Activated CD8-positive, alpha-beta T cell treated with anti-CD3 and anti-CD28 coated beads for 36 hours (primary cell): ENCODE results near the gene ATG101. TPM values are rescaled to one million over a fixed set of nuclear protein-coding genes. Genes with fewer than 3 reads are reported as not detected.
A peak's percentile ranks its signal among the peaks of the same experiment; 100 is the strongest.

Experiments
- ATAC-seq: fragments of 200-7000 bp; cut with Tn5 transposase; one replicate; pipeline ENCODE4 v1.10.0; 2021; ENCODE audit warnings: mild to moderate bottlenecking, moderate library complexity
- CTCF ChIA-PET: fragments of 350-600 bp; sonication (Branson Sonifier 250); formaldehyde crosslinking; loops from one replicate; lab custom pipeline; 2021; ENCODE audit warnings: antibody characterized with exemption; lab: Charles Lee
- POLR2A ChIA-PET: fragments of 350-600 bp; sonication (Branson Sonifier 250); formaldehyde crosslinking; loops from one replicate; lab custom pipeline; 2021; ENCODE audit warnings: antibody characterized with exemption; lab: Charles Lee
- DNase-seq: peaks from one replicate; pipeline ENCODE4 v3.0.0-alpha.2; 2020
- H3K27ac Mint-ChIP-seq: one replicate; pipeline ENCODE4 v1.8.0; 2021; ENCODE audit warnings: mild to moderate bottlenecking, mixed read lengths
- H3K27me3 Mint-ChIP-seq: one replicate; pipeline ENCODE4 v1.8.0; 2021; ENCODE audit warnings: mixed read lengths
- H3K36me3 Mint-ChIP-seq: one replicate; pipeline ENCODE4 v1.8.0; 2021; ENCODE audit warnings: low read depth, mixed read lengths
- H3K4me1 Mint-ChIP-seq: one replicate; pipeline ENCODE4 v1.8.0; 2021; ENCODE audit warnings: low read depth, mixed read lengths
- H3K4me3 Mint-ChIP-seq: one replicate; pipeline ENCODE4 v1.8.0; 2021; ENCODE audit warnings: mild to moderate bottlenecking, moderate library complexity, mixed read lengths
- H3K9me3 Mint-ChIP-seq: one replicate; pipeline ENCODE4 v1.8.0; 2021; ENCODE audit warnings: mixed read lengths
- intact Hi-C: fragments of 100-400 bp; cut with micrococcal nuclease; formaldehyde crosslinking; loops from one replicate; pipeline ENCODE4 v1.10.0; 2022
- total RNA-seq, 2 experiments: library from RNA; stranded (reverse); gene quantifications; one replicate each; pipeline ENCODE4 v1.2.3, GENCODE V29; 2021
- TF ChIP-seq, protein P1 (sequence below): fragments of 200-600 bp; IDR thresholded peaks from one replicate; pipeline ENCODE4 v1.8.0; 2022; ENCODE audit warnings: antibody characterized with exemption, mild to moderate bottlenecking

ATG101 gene
- total RNA-seq, 2 experiments from 2014 or later: 25.6 to 28.4 TPM

DNA sequence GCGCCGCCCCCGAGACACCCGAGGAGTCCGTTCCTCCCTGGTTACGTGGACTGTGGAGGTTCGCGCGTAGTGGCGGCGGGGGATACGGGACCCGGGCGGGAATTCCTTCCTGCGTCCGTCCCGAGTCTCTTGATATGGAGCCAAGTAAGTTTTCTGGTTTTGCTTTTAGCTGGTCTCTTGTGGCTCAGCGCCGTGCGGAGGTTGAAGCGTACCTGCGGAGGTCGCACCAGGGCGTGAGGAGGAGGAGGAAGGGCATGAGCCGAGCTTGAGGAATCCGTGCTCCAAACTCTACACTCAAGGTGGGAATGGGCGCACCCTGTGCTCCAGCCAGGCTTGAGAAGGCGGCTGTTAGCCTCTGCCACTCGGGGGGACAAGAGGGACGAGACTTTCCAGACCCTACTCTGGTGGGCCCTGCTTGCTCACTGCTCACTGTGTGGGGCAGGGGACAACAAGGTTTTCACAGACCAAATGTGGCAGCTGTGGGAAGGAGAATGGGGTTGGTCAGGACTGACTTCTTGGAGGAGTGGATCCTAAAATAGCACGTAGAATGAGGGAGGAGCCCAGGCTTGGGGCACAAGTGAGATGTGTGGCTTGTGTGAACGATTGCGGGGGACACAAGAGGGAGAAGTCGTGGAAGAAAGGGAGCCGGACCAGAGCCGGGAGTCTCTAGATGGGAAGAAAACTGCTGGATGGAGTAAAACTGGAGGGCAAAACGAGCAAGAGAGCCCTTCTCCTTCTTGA lies 577 bp downstream of the ATG101 start:
- ATAC-seq: no peak
- Mint-ChIP-seq H3K4me3 (peak overlapping the region; percentile 92), H3K36me3 (peaks cover 20% of the 10 kb centered on the region), H3K27ac (peak overlapping the region; percentile 99), H3K4me1 (peaks cover 49% of the 10 kb centered on the region), H3K9me3 (no peaks in the 10 kb centered on the region), H3K27me3 (peaks cover 1% of the 10 kb centered on the region)
- DNase-seq: peak; percentile 48
- TF ChIP-seq, protein P1, sequence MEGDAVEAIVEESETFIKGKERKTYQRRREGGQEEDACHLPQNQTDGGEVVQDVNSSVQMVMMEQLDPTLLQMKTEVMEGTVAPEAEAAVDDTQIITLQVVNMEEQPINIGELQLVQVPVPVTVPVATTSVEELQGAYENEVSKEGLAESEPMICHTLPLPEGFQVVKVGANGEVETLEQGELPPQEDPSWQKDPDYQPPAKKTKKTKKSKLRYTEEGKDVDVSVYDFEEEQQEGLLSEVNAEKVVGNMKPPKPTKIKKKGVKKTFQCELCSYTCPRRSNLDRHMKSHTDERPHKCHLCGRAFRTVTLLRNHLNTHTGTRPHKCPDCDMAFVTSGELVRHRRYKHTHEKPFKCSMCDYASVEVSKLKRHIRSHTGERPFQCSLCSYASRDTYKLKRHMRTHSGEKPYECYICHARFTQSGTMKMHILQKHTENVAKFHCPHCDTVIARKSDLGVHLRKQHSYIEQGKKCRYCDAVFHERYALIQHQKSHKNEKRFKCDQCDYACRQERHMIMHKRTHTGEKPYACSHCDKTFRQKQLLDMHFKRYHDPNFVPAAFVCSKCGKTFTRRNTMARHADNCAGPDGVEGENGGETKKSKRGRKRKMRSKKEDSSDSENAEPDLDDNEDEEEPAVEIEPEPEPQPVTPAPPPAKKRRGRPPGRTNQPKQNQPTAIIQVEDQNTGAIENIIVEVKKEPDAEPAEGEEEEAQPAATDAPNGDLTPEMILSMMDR: no peak
- ChIA-PET POLR2A (interaction anchor here (0.8 to 1.5 kb wide), 8 partner anchors 11 to 64 kb away, joined by 3 to 9 read pairs (median 4); partner anchors contain the start of genes NR4A1 and TAMALIN), CTCF (interaction anchor here (0.9 to 27.5 kb wide), 19 partner anchors 9 to 249 kb away, joined by 3 to 602 read pairs (median 4); partner anchors contain the start of genes ACVRL1 and NR4A1)
- intact Hi-C loops: no loop called here

DNA sequence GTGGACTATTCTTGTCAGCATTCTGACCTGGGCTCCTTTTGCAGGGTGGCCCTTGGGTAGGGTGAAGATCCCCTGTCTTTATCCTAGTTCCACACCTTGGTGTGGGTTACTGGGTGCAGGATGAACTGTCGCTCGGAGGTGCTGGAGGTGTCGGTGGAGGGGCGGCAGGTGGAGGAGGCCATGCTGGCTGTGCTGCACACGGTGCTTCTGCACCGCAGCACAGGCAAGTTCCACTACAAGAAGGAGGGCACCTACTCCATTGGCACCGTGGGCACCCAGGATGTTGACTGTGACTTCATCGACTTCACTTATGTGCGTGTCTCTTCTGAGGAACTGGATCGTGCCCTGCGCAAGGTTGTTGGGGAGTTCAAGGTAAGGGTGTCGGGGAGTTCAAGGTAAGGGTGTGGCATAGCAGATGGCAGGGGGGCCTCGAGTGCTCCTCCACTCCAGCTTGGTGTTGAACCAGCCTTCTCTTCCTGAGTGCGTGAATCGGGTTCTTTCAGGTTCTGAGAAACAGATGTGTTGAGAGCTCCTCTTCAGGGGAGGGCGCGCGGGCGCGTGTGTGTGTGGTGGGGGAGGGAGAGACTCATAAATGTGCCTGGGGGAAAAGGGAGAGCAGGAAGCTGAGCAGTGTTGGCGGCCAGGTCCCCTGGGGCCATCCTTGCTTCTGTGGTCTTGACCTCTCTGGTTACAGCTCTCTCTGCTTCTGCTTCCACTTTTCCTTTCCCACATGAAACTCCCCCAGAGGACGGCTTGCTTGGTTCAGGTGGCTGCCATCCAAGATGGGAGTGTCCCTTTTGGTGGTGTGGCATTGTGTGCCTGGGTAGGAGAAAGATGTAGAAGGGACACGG lies 4.0 kb downstream of the ATG101 start:
- TF ChIP-seq, protein P1: no peak
- ChIA-PET POLR2A (no interaction called here), CTCF (interaction anchor here (1.0 to 27.5 kb wide), 3 partner anchors 8 to 48 kb away, joined by 3 to 602 read pairs (median 36); no protein-coding TSS in a partner anchor)
- intact Hi-C loops: no loop called here
- ATAC-seq (no peak), DNase-seq (no peak)
- Mint-ChIP-seq H3K4me1 (peaks cover 41% of the 10 kb centered on the region), H3K27me3 (no peaks in the 10 kb centered on the region), H3K36me3 (peaks cover 40% of the 10 kb centered on the region), H3K27ac (peak overlapping the region; percentile 50), H3K4me3 (no peak overlapping the region), H3K9me3 (no peaks in the 10 kb centered on the region)

DNA sequence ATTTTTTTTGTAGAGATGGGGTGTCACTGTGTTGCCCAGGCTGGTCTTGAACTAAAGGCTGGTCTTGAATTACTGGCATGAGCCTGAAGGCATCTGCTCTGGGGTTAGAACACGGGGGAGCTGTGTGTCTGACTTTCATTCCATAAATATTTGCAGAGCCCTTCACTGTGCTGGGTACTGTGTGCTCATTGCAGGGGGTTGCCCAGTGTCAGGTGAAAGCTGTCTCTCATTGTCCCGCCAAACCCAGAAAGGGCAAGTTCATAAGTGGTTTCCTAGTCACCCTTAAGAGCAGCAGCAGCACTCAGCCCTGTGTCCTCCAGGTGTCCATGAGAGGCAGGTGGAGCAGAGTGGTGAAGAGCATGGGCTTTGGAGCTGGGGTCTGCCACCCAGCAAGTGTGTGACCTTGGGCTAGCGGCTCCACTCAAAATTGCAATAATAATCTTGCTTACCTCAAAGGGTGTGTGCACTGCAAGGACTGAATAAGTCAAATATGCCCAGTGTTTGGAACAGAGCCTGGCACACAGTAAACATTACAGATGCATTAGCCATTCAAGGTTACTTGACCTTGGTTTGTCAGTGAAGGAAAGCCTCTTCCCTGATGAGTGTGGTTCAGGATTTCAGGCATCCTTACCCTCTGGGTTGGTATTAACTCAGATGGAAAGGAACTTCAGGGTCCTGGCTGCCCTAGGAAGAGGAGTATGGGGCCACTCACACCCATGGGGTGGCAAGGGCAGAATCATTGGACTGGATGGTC lies 5.4 kb downstream of the ATG101 start:
- POLR2A ChIA-PET: interaction anchor here (0.5 kb wide), 1 partner anchor 112 kb away, joined by 3 read pairs; no protein-coding TSS in a partner anchor

DNA sequence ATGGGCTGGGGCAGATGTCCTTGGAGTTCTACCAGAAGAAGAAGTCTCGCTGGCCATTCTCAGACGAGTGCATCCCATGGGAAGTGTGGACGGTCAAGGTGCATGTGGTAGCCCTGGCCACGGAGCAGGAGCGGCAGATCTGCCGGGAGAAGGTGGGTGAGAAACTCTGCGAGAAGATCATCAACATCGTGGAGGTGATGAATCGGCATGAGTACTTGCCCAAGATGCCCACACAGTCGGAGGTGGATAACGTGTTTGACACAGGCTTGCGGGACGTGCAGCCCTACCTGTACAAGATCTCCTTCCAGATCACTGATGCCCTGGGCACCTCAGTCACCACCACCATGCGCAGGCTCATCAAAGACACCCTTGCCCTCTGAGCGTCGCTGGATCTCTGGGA lies 7.0 kb downstream of the ATG101 start:
- no peak for DNase-seq
- Mint-ChIP-seq H3K27ac (no peak overlapping the region), H3K36me3 (peaks cover 37% of the 10 kb centered on the region), H3K4me1 (peaks cover 27% of the 10 kb centered on the region), H3K4me3 (no peak overlapping the region), H3K9me3 (no peaks in the 10 kb centered on the region), H3K27me3 (no peaks in the 10 kb centered on the region)
- no peak for ATAC-seq
- POLR2A ChIA-PET: interaction anchor here (0.8 kb wide), 1 partner anchor 54 kb away, joined by 3 read pairs; no protein-coding TSS in a partner anchor
- TF ChIP-seq, protein P1: no peak
- intact Hi-C loops: no loop called here
- CTCF ChIA-PET: interaction anchor here (1.2 to 27.5 kb wide), 2 partner anchors 38 to 51 kb away, joined by 3 to 602 read pairs; no protein-coding TSS in a partner anchor

More for the DNA sequence above, 5.4 kb downstream of the ATG101 start:
- DNase-seq (no peak), ATAC-seq (no peak)
- no peak overlapping the region for H3K27ac Mint-ChIP-seq
- no peaks in the 10 kb centered on the region for H3K9me3 Mint-ChIP-seq
- peaks cover 40% of the 10 kb centered on the region for H3K36me3 Mint-ChIP-seq
- no peak overlapping the region for H3K4me3 Mint-ChIP-seq
- TF ChIP-seq, protein P1: no peak
- intact Hi-C loops: no loop called here
- H3K4me1 Mint-ChIP-seq: peaks cover 35% of the 10 kb centered on the region
- H3K27me3 Mint-ChIP-seq: no peaks in the 10 kb centered on the region
- CTCF ChIA-PET: interaction anchor here (27.5 kb wide), 1 partner anchor 49 kb away, joined by 602 read pairs; no protein-coding TSS in a partner anchor
